GM18520 (cell line): ENCODE results near the gene PCDHA1.

Experiments used
- ATAC-seq: cut with Tn5 transposase; IDR thresholded peaks from one replicate; pipeline ENCODE4 v1.9.1; 2021; ENCODE audit not compliant: unreplicated experiment

PCDHA1 gene

DNA sequence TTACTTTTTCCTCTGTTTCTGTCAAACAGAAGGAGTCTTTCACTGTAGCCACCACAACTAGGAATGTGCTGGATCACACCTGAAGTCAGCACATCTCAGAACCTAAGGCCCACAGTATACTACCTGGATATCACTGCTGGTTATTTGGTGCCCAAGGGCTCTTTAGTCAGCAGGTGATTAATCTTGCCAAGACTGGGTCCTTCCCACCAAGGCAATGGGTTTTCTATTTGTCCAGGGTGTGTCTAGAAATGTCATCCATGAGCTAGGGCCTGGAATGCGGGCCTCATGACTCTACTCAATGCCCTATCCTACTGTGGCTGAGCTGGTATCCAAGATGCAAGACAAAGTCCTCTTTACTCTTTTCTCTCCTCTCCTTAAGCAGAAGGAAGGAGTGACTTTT is 130.4 kb downstream of the PCDHA1 start:
- ATAC-seq: no peak

GRCh38 chr5:140923601-140924000 is 137.7 kb downstream of the PCDHA1 start:
- ATAC-seq: no peak

- ATAC-seq: no peak
Measured at GRCh38 chr5:140925806-140926442, 140.0 kb downstream of the PCDHA1 start, which contains the start of gene PCDHAC1. Gene PCDHAC1 (plus strand): TSS chr5:140926299. CDS start chr5:140926893, 594 bp downstream.

DNA sequence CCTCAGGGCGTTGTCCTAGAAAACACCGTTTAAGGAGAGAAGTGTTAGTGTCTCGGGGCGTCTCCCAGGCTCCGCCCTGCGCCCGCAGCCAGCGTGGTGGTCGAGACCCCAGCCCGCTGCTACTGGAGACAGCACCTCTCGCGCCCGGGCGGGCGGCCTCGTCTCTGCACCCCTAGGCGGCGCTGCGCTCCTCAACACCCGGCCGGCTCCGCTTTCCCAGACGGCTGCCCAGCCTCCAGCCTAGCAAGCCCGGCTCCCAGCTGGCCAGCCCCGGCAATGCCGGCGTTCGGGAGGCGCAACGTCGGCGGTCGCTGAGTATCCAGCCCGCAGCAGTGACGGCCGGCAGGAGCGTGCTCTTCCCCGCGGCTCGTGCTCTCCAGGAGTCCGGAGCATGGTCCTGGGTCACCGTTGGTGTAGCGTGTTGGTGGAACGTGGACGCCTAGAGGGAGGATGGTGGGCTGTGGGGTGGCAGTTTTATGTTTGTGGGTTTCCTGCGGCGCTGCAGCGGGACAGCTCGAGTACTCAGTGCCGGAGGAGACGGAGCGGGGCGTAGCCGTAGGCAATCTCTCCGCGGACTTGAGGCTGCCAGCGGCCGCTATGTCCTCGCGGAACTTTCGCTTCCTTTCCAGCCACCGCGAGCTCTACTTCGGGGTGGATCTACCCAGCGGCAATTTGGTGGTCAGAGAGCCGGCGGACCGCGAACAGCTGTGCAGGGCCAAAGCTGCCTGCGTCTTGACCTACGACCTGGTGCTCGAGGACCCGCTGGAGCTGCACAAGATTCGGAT is 140.7 kb downstream of the PCDHA1 start:
- no peak for ATAC-seq

GRCh38 chr5:140927228-140927573 is 141.3 kb downstream of the PCDHA1 start:
- ATAC-seq: no peak

DNA sequence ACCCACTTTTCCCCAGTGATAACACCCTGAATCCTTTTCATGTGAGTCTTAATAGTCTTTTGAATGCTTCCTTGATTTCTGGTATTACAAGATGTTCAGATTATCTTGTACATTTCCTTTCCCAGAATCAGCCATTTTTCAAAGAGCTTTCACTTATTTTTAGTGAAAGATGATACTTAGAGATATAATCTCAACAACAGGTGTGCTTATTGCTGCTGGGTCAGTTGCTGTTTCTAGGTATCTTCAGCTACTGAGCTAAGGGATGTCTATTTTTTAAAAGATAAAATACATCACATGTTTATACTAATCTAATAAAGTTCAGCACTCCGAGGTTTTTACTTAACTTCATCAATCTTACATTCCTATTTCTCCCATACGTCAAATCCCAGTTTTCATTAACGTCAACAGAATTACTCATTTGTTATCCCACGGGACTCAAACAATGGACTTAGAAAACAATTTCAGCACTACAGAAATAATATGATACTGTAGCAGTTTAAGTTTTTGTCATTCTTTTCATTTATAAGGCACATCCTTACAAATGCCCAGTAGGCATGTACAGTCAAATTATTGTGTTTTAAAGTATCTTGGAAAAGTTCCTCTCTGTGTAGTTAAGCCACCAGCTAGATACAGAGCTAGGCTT is 149.1 kb downstream of the PCDHA1 start:
- no peak for ATAC-seq

DNA sequence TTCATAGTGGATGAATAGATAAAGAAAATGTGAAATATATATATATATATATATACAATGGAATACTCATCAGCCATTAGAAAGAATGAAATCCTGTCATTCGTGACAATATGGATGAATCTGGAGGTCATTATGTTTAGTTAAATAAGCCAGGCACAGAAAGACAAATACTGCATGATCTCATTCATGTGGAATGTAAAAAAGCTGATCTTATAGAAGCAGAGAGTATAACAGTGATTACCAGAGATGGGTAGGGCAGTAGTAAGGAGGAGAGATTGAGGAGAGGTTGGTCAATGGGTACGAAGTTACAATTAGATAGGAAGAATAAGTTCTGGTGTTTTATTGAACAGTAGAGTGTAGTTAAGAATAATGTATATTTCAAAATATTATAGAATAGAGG is 160.6 kb downstream of the PCDHA1 start:
- no peak for ATAC-seq

GRCh38 chr5:140951636-140952035 is 165.7 kb downstream of the PCDHA1 start:
- no peak for ATAC-seq

DNA sequence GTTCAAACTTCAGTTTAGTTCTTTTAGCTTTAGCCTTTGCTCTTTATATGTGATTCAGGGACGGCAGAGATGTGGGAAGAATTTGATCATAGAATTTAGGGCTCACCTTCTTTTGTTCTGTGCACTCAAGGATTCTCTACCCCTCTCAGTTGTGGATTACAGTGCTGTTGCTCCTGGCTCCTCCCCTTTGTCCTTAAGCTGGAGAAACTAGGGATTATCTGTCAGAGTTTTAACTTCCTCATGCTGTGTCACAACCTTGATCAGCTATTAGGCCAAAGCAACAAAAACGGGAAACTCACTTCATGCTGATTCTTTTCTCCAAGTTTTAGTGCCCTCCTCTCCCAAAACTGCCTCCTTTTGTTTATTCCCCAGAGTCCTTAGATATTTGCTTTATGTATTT is 167.3 kb downstream of the PCDHA1 start:
- ATAC-seq: no peak

GRCh38 chr5:140962190-140962589 is 176.2 kb downstream of the PCDHA1 start:
- no peak for ATAC-seq

DNA sequence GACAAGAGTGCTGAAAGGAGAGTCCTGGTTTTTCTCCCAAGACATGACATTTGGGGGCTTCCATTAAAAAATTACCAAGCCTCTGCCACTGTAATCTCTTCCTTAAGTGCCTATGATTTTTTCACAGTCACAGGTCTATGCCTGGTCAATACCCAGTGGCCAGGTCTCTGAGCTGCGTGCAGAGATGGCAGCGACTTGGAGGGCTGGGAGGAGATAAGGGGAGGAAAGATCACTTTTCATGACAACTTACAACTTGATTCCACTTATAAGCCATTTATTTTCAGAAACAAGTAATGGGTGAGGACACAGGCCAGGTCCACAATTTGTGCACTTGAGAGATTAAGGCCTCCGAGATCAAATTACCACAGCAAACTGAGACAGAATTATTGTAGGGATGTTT is 178.4 kb downstream of the PCDHA1 start:
- ATAC-seq: no peak

DNA sequence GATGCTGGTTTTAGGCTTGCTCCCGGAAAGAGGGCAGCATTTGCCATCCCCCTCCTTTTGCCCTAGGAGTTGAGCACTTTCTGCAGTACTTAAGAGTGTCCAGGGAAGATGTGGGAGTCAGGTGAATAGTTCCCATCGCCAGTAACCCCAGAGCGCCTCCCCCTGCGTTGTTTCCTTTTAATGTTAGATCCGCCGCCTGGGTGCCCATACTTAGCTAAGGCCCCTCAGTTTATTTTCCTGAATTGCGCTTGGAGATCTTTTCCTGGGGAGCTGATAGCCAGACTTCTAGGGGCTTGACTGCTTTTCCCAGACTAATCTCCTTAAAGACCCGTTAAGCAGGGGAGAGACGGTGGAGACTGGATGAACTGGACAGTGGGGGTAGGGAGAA is 180.0 kb downstream of the PCDHA1 start:
- no peak for ATAC-seq

DNA sequence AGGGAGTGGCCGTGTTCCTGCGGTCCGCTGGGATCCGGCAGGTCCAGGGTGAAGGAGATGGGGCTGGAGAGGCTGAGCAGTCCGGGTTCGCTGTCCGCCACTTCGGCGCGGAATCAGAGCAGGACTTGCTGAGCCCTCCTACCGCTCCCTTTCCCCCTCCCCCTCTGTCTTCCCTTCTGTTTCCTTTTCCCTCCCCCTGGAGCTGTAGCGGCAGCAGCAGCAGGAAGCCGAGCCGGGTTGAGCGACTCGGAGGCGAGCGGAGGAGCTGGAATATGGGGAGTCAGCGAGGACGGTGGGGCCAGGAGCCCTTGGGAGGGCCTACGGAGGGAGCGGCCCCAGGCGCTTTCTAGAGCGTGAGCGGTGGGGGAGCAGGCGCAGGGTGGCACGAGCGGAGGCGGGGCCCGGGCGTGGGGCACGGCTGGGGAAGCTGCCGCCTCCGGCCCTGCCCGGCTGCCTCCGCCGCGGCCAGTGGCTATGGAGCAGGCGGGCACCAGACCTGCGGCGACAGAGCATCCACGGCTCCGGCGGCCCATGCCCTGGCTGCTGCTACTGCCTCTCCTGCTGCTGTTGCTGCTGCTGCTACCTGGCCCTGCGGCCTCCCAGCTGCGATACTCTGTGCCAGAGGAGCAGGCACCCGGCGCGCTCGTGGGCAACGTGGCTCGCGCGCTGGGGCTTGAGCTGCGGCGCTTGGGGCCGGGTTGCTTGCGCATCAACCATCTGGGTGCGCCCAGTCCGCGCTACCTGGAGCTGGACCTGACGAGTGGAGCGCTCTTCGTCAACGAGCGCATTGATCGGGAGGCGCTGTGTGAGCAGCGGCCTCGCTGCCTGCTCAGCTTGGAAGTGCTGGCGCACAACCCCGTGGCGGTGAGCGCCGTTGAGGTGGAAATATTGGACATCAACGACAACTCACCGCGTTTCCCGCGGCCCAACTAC is 180.6 kb downstream of the PCDHA1 start, which contains the start of gene PCDHAC2:
Gene PCDHAC2 (plus strand): TSS at position 184 of the 933 bp plus-strand sequence. CDS start 291 bp downstream, at position 475.
- no peak for ATAC-seq

GRCh38 chr5:140967226-140967893 is 181.4 kb downstream of the PCDHA1 start:
- ATAC-seq: no peak

GRCh38 chr5:140969880-140970279 is 183.9 kb downstream of the PCDHA1 start:
- no peak for ATAC-seq

- ATAC-seq: no peak
Measured at GRCh38 chr5:140973550-140973949, 187.6 kb downstream of the PCDHA1 start.

DNA sequence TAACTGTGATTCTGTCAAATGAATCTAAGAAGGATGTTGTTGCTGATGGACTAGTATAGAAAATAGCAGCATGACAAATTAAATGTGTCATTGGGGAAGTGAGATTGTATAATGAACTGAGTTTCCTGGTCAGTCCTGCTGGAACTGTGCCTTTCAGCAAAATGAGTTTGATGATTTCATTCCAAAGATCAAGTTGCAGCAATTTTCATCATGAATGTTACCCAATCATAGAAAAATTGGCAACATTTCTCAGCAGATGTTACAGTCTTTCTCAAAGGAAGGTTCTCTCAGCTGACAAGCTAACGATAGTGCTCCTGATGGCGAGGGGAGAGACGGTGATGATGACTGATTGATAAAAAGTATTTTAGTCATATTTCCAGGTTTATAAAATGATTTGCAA is 191.1 kb downstream of the PCDHA1 start:
- ATAC-seq: no peak

- no peak for ATAC-seq
Measured at GRCh38 chr5:140978260-140978659, 192.3 kb downstream of the PCDHA1 start.

GRCh38 chr5:140978983-140979382 is 193.0 kb downstream of the PCDHA1 start:
- no peak for ATAC-seq

GRCh38 chr5:140982083-140982716 is 196.3 kb downstream of the PCDHA1 start:
- no peak for ATAC-seq
